Muscle of arm (tissue), 14 donors: ENCODE results near the gene SIGLEC9. TPM values are rescaled to one million over a fixed set of nuclear protein-coding genes. Genes with fewer than 3 reads are reported as not detected.

ENCODE experiments used
- DNase-seq: peaks from one replicate; pipeline ENCODE4 v3.0.0-alpha.2; 2013
- long read RNA-seq, 11 donors: transcript quantifications; one replicate each; lab custom pipeline, GENCODE V29; 2026
- polyA plus RNA-seq, 12 donors: library from polyadenylated mRNA; unstranded; fragments of 120-200 nt; gene quantifications; one replicate each; pipeline ENCODE4 v1.2.1, GENCODE V29; 2013; ENCODE audit not compliant: insufficient read length in 12 of 12

Gene SIGLEC9
- 1 to 10 TPM in 4 of 12 donors, under 1 TPM in 6, not detected in 2; 0.41 to 2.3 (median 0.87) TPM for polyA plus RNA-seq
- long read RNA-seq, donor 1, result 0 reads
- long read RNA-seq, donor 2, result 0 reads
- long read RNA-seq, donor 3, result 0 reads
- long read RNA-seq, donor 4, result 0 reads
- long read RNA-seq, donor 5, result 0 reads
- long read RNA-seq, donor 6, result 0 reads
- long read RNA-seq, donor 7, partial matches to known transcripts, result 0 of 1 reads
- long read RNA-seq, donor 7, other reads (novel, unspliced or antisense), result 0 of 1 reads
- long read RNA-seq, donor 8, result 0 reads
- long read RNA-seq, donor 9, result 0 reads
- long read RNA-seq, donor 10, partial matches to known transcripts, result 0 of 1 reads
- long read RNA-seq, donor 10, other reads (novel, unspliced or antisense), result 0 of 1 reads
- long read RNA-seq, donor 11, result 0 reads

- DNase-seq, result no peak
Measured at GRCh38 chr19:51124729-51125128, at the start of gene SIGLEC9. TSS of gene SIGLEC9 (plus strand) at chr19:51124906. CDS start at chr19:51124975, 69 bp downstream.

- no peak for DNase-seq
Measured at GRCh38 chr19:51075998-51076397, 48.7 kb upstream of the SIGLEC9 start.

- DNase-seq, result no peak
Measured at GRCh38 chr19:51076631-51077213, 48.0 kb upstream of the SIGLEC9 start.

- no peak for DNase-seq
Measured at GRCh38 chr19:51078104-51078503, 46.6 kb upstream of the SIGLEC9 start.

GRCh38 chr19:51078731-51079130, 46.0 kb upstream of the SIGLEC9 start:
- no peak for DNase-seq

- DNase-seq, result no peak
Measured at GRCh38 chr19:51079481-51080110, 45.1 kb upstream of the SIGLEC9 start.

- no peak for DNase-seq
Measured at GRCh38 chr19:51081476-51081875, 43.2 kb upstream of the SIGLEC9 start.

- DNase-seq, result no peak
Measured at GRCh38 chr19:51082611-51083010, 42.1 kb upstream of the SIGLEC9 start, which contains the start of gene KLK14. TSS of gene KLK14 (minus strand) at chr19:51082887. CDS start at chr19:51082614, 273 bp downstream.

- no peak for DNase-seq
Measured at GRCh38 chr19:51083181-51083580, 41.5 kb upstream of the SIGLEC9 start.

- no peak for DNase-seq
Measured at GRCh38 chr19:51083783-51084182, 40.9 kb upstream of the SIGLEC9 start.

GRCh38 chr19:51084505-51084904, 40.2 kb upstream of the SIGLEC9 start:
- no peak for DNase-seq

GRCh38 chr19:51086153-51086850, 38.4 kb upstream of the SIGLEC9 start:
- DNase-seq, result no peak

GRCh38 chr19:51089786-51090185, 34.9 kb upstream of the SIGLEC9 start:
- DNase-seq, result no peak

- DNase-seq, result no peak
Measured at GRCh38 chr19:51090471-51090870, 34.2 kb upstream of the SIGLEC9 start.

GRCh38 chr19:51091126-51091525, 33.6 kb upstream of the SIGLEC9 start:
- no peak for DNase-seq

GRCh38 chr19:51091895-51092873, 32.5 kb upstream of the SIGLEC9 start:
- DNase-seq, result no peak

- DNase-seq, result no peak
Measured at GRCh38 chr19:51093101-51093500, 31.6 kb upstream of the SIGLEC9 start.

- no peak for DNase-seq
Measured at GRCh38 chr19:51093510-51094345, 31.0 kb upstream of the SIGLEC9 start.

- DNase-seq, result no peak
Measured at GRCh38 chr19:51094696-51095279, 29.9 kb upstream of the SIGLEC9 start.
